ENCODE measurements around the gene PLXNA3. TPM values are rescaled to one million over a fixed set of nuclear protein-coding genes. Genes with fewer than 3 reads are reported as not detected.

Gene PLXNA3
- polyA plus RNA-seq, 3 donors from 2014 or later = 0.20 to 1.4 TPM; not detected in 1

DNA sequence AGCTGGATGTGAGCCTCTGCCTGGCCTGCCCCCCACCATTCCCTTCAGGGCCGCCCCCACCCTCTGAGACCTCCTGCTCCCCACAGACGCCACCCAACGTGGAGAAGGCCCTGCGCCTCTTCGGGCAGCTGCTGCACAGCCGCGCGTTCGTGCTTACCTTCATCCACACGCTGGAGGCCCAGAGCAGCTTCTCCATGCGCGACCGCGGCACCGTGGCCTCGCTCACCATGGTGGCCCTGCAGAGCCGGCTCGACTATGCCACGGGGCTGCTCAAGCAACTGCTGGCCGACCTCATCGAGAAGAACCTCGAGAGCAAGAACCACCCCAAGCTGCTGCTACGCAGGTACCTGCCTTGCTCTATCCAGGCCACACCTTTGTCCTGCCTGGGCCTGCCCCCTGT, 10.1 kb downstream of the PLXNA3 start:
- Mint-ChIP-seq H3K36me3 (no peaks in the 10 kb centered on the region), H3K9me3 (peaks cover 0 to 3% (median 0%) of the 10 kb centered on the region in 6 donors), H3K4me1 (no peaks in the 10 kb centered on the region), H3K27me3 (ENCODE audit: low read depth in 3 of 3) (peaks cover 2 to 4% (median 2%) of the 10 kb centered on the region in 3 donors), H3K4me3 (no peak overlapping the region), H3K27ac (no peak overlapping the region)
- no peak for DNase-seq

- Mint-ChIP-seq H3K36me3 (no peaks in the 10 kb centered on the region), H3K27ac (no peak overlapping the region), H3K4me3 (no peak overlapping the region), H3K27me3 (ENCODE audit: low read depth in 3 of 3) (peaks cover 2 to 4% (median 2%) of the 10 kb centered on the region in 3 donors), H3K9me3 (peaks cover 0 to 3% (median 0%) of the 10 kb centered on the region in 6 donors), H3K4me1 (no peaks in the 10 kb centered on the region)
- DNase-seq = no peak
These were observed 11.0 kb downstream of the PLXNA3 start for GRCh38 chrX:154469114-154469513.

- H3K4me3 Mint-ChIP-seq = no peak overlapping the region
These were observed 11.8 kb downstream of the PLXNA3 start for GRCh38 chrX:154469880-154470279.

GRCh38 chrX:154470434-154470833, 12.4 kb downstream of the PLXNA3 start:
- Mint-ChIP-seq H3K27ac (no peak overlapping the region), H3K9me3 (peaks cover 0 to 3% (median 0%) of the 10 kb centered on the region in 6 donors), H3K4me3 (no peak overlapping the region), H3K27me3 (ENCODE audit: low read depth in 3 of 3) (peaks cover under 1 to 2% (median 2%) of the 10 kb centered on the region in 3 donors), H3K4me1 (no peaks in the 10 kb centered on the region), H3K36me3 (no peaks in the 10 kb centered on the region)
- no peak for DNase-seq

More at GRCh38 chrX:154469880-154470279, 11.8 kb downstream of the PLXNA3 start:
- no peak overlapping the region for H3K27ac Mint-ChIP-seq
- H3K9me3 Mint-ChIP-seq = peaks cover 0 to 3% (median 0%) of the 10 kb centered on the region in 6 donors
- H3K36me3 Mint-ChIP-seq = no peaks in the 10 kb centered on the region
- peaks cover 2% of the 10 kb centered on the region in 3 donors for H3K27me3 Mint-ChIP-seq (ENCODE audit: low read depth in 3 of 3)
- no peak for DNase-seq
- H3K4me1 Mint-ChIP-seq = no peaks in the 10 kb centered on the region

DNA sequence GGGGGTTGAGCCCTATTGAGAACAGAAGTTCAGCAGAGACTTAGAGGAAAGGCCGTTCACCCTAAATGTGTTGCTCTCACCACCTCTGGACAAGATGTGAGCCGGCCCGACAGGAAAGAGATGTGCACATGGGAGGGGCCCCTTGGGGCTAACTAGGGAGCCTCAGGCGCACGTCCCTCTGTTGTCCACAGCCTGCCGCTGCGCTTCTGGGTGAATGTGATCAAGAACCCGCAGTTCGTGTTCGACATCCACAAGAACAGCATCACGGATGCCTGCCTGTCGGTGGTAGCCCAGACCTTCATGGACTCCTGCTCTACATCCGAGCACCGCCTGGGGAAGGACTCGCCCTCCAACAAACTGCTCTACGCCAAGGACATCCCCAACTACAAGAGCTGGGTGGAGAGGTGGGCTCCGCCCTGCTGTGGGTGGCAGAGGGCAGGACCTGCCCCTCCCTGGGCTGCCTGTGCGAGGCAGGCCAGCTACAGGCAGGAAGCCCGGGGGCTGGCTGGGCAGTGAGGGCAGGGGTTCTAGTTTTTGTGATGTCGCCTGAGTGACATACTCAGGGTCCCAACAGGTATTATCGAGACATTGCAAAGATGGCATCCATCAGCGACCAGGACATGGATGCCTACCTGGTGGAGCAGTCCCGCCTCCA, 13.0 kb downstream of the PLXNA3 start:
- Mint-ChIP-seq H3K9me3 (peaks cover 0 to 3% (median 0%) of the 10 kb centered on the region in 6 donors), H3K36me3 (no peaks in the 10 kb centered on the region), H3K27me3 (ENCODE audit: low read depth in 3 of 3) (peaks cover 0 to 4% (median 3%) of the 10 kb centered on the region in 3 donors), H3K27ac (no peak overlapping the region), H3K4me1 (no peaks in the 10 kb centered on the region), H3K4me3 (no peak overlapping the region)
- no peak for DNase-seq

- H3K4me3 Mint-ChIP-seq = no peak overlapping the region
- H3K27me3 Mint-ChIP-seq (ENCODE audit: low read depth in 3 of 3) = peaks cover 0 to 6% (median 3%) of the 10 kb centered on the region in 3 donors
- no peaks in the 10 kb centered on the region for H3K36me3 Mint-ChIP-seq
- H3K9me3 Mint-ChIP-seq = peaks cover 0 to 3% (median 0%) of the 10 kb centered on the region in 6 donors
- DNase-seq = no peak
- H3K27ac Mint-ChIP-seq = no peak overlapping the region
- no peaks in the 10 kb centered on the region for H3K4me1 Mint-ChIP-seq
These were observed 14.0 kb downstream of the PLXNA3 start for GRCh38 chrX:154471839-154472684.

- Mint-ChIP-seq H3K4me3 (no peak overlapping the region), H3K27ac (peak overlapping the region in 2 of 6 donors; percentile 5 to 40), H3K9me3 (peaks cover 0 to 3% (median 0%) of the 10 kb centered on the region in 6 donors), H3K27me3 (ENCODE audit: low read depth in 3 of 3) (peaks cover 0 to 6% (median 3%) of the 10 kb centered on the region in 3 donors), H3K36me3 (no peaks in the 10 kb centered on the region), H3K4me1 (peaks cover 0 to 2% of the 10 kb centered on the region in 2 donors)
- DNase-seq = no peak
These were observed 14.9 kb downstream of the PLXNA3 start for GRCh38 chrX:154472685-154473632.

DNA sequence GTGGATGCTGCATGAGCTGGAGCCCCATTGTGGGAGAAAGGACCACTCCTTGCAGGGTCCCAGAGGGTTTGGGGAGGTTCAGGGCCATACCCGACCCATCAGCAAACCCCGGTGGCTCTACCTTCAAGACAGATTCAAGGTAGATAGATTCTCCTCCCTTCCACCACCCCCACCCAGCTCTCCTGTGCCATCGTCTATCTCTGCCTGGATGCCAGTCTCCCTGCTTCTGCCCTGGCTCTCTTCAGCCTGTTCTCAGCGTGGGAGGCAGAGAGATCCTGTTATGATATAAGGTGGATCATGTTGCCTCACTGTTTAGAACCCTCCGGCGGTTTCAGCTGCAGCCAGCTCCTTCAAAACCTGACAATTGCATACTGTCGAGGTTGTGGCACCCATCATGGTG, 15.6 kb downstream of the PLXNA3 start:
- H3K27ac Mint-ChIP-seq = peak overlapping the region in 1 of 6 donors; percentile 5
- H3K4me3 Mint-ChIP-seq = no peak overlapping the region
- no peaks in the 10 kb centered on the region for H3K36me3 Mint-ChIP-seq
- H3K27me3 Mint-ChIP-seq (ENCODE audit: low read depth in 3 of 3) = peaks cover 0 to 6% (median 4%) of the 10 kb centered on the region in 3 donors
- peaks cover 0 to 2% (median 0%) of the 10 kb centered on the region in 6 donors for H3K9me3 Mint-ChIP-seq
- peaks cover 0 to 2% of the 10 kb centered on the region in 2 donors for H3K4me1 Mint-ChIP-seq
- no peak for DNase-seq

GRCh38 chrX:154476821-154477220, 18.7 kb downstream of the PLXNA3 start:
- Mint-ChIP-seq H3K36me3 (no peaks in the 10 kb centered on the region), H3K27ac (no peak overlapping the region), H3K4me3 (no peak overlapping the region), H3K27me3 (ENCODE audit: low read depth in 3 of 3) (peaks cover 6 to 11% (median 11%) of the 10 kb centered on the region in 3 donors), H3K9me3 (no peaks in the 10 kb centered on the region), H3K4me1 (peaks cover 7% of the 10 kb centered on the region in 2 donors)
- no peak for DNase-seq

DNA sequence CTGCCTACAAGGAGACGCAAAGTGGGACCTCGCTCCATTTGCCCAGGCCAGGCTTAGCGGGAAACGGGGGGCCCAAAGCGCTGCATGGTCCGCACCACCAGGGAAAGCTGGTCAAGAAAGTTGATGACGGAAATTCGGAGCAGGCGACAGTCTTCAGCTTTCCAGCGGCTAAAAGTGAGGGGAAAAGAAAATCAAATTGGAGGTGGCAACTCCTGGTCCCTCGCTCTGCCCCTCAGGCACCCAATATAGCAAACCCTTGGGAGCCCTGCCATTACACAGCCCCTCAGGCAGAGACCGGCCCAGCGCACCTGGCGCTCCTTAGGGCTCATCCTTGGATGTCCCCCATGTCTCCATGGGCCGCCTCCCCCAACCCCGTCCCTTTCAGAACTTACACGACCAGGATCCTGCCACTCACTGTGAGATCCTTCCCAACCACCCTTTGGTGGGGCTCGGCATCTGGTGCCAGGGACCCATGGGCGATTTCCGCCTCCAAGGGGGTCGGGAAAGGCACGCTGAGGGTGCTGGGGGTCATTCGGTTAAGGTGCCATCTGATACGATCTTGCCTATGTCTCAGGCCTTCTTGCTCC, 19.9 kb downstream of the PLXNA3 start:
- H3K4me3 Mint-ChIP-seq = peak overlapping the region; percentile 69 to 87 (median 81)
- peak overlapping the region; percentile 43 to 94 (median 90) for H3K27ac Mint-ChIP-seq
- H3K27me3 Mint-ChIP-seq (ENCODE audit: low read depth in 3 of 3) = peaks cover 6 to 12% (median 11%) of the 10 kb centered on the region in 3 donors
- peaks cover 7 to 10% of the 10 kb centered on the region in 2 donors for H3K4me1 Mint-ChIP-seq
- H3K36me3 Mint-ChIP-seq = no peaks in the 10 kb centered on the region
- H3K9me3 Mint-ChIP-seq = no peaks in the 10 kb centered on the region
- DNase-seq = no peak

DNA sequence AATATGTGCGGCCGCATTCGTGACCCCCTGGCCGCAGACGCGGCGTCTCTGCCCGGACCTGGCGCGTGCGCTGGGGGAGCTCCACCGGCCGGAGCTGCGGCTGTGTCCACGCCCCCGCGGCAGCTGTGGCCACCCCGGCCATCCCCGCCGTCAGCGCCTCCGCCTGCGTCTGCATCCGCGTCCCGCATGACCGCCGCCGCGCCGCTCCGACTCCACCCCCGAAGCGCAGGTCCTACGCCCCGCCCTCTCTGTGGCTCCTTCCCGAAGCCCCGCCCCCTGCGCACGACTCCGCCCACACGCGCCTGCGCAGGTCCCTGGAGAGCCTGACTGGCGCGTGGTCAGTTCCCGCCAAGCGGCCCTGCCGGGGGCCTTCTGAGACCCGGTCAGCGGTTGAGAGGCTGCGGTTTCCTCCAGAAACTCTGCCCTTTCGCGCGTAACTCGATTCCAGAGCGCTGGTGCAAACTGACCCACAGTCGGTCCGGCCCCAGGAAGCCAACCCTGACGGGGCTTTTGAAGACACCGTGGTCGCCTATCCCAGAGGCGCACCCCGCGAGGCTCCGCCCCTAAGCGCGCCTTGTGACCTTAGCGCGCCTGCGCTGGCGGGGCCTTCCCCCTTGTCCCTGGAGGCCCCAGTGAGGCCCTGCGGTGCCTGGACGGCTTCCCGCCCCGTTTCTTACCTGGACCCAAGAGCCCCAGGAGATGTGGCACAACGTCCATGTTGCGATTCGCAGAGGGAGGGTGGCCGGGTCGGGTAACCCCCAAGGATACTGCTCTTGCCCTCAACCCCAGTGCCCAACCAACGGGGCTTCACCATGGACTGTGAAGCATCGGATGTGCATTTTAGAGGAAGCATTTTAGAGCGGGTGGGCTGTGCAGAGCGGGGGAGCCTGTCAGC, 20.9 kb downstream of the PLXNA3 start, which contains the start of gene LAGE3:
Gene LAGE3 (minus strand): TSS at position 554 of the 895 bp plus-strand sequence. CDS start 366 bp downstream, at position 188.
- Mint-ChIP-seq H3K4me3 (peak within 1 kb of the TSS; percentile 80 to 87 (median 81)), H3K9me3 (no peaks in the 10 kb centered on the region), H3K36me3 (no peaks in the 10 kb centered on the region), H3K27me3 (ENCODE audit: low read depth in 3 of 3) (peaks cover 6 to 12% (median 11%) of the 10 kb centered on the region in 3 donors), H3K27ac (peak within 1 kb of the TSS; percentile 89 to 96 (median 94)), H3K4me1 (peaks cover 7 to 10% of the 10 kb centered on the region in 2 donors)
- DNase-seq = peak; percentile 96

DNA sequence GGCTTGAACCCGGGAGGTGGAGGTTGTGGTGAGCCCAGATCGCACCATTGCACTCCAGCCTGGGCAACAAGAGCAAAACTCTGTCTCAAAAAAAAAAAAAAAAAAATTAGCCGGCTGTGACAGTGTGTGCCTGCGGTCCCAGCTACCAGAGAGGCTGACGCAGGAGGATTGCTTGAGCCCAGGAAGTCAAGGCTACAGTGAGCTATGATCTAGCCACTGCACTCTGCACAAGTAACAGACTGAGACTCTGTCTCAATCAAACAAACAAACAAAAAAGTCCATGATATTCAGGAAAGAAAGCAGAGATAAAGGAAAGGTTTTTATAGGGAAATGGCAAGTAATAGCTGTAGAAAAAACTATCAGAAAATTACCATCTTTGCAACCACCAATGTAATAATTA, 23.1 kb downstream of the PLXNA3 start:
- H3K9me3 Mint-ChIP-seq = no peaks in the 10 kb centered on the region
- H3K27ac Mint-ChIP-seq = no peak overlapping the region
- DNase-seq = no peak
- peaks cover 6 to 11% (median 9%) of the 10 kb centered on the region in 3 donors for H3K27me3 Mint-ChIP-seq (ENCODE audit: low read depth in 3 of 3)
- peaks cover 7 to 14% of the 10 kb centered on the region in 2 donors for H3K4me1 Mint-ChIP-seq
- no peak overlapping the region for H3K4me3 Mint-ChIP-seq
- H3K36me3 Mint-ChIP-seq = no peaks in the 10 kb centered on the region
